Sigmoid colon (tissue), 4 donors: ENCODE results near the gene IMMP2L.

Experiments used
- CTCF ChIP-seq, 4 experiments: fragments of 450-650 bp in 3 of 4; fragments of 200-600 bp in 1 of 4; IDR thresholded peaks; one replicate each; pipeline ENCODE4 v1.5.1; 2016 to 2019; ENCODE audit warnings: antibody characterized with exemption in 4 of 4, mild to moderate bottlenecking in 3 of 4, moderate library complexity in 2 of 4
- EP300 ChIP-seq, 4 donors: sonication (generic); formaldehyde crosslinking; IDR thresholded peaks; one replicate each; pipeline ENCODE4 v1.6.1; 2017; ENCODE audit warnings: antibody characterized with exemption in 4 of 4
- POLR2A ChIP-seq, 2 donors: fragments of 450-650 bp; IDR thresholded peaks; one replicate each; pipeline ENCODE4 v1.6.1; 2016; ENCODE audit warnings: antibody characterized with exemption in 2 of 2, mild to moderate bottlenecking in 2 of 2, moderate library complexity in 2 of 2
- POLR2AphosphoS5 ChIP-seq, 4 donors: sonication (generic); formaldehyde crosslinking; IDR thresholded peaks; one replicate each; pipeline ENCODE4 v1.6.1; 2017; ENCODE audit warnings: antibody characterized with exemption in 4 of 4

- no peak for TF ChIP-seq POLR2AphosphoS5 (IDR thresholded peaks at IDR 0.05)
- no peak for TF ChIP-seq CTCF (IDR thresholded peaks at IDR 0.05)
- no peak for TF ChIP-seq POLR2A (IDR thresholded peaks at IDR 0.05)
- no peak for TF ChIP-seq EP300 (IDR thresholded peaks at IDR 0.05)
Observed at GRCh38 chr7:111098926-111099250, 463.4 kb downstream of the IMMP2L start.
